SU-DHL-6 (cell line): ENCODE measurements around the gene XPOT.

ENCODE experiments used
- H2AFZ ChIP-seq: fragments of 200-600 bp; sonication (generic); 2 replicates; pipeline ENCODE4 v1.6.1; 2014; ENCODE audit warnings: low read depth, mild to moderate bottlenecking, moderate library complexity, mixed read lengths, antibody characterized with exemption, low read length; ENCODE audit not compliant: severe bottlenecking
- H3F3A ChIP-seq: fragments of 200-600 bp; shearing (Covaris generic); 2 replicates; pipeline ENCODE4 v1.6.0; 2016; ENCODE audit warnings: antibody characterized with exemption, mild to moderate bottlenecking; ENCODE audit not compliant: insufficient read depth
- H3K27ac ChIP-seq: fragments of 200-600 bp; sonication (generic); 2 replicates; pipeline ENCODE4 v1.5.1; 2016; ENCODE audit warnings: low read depth, mild to moderate bottlenecking, low read length, moderate library complexity, mixed read lengths
- H3K27me3 ChIP-seq: fragments of 200-600 bp; sonication (generic), shearing (Covaris generic); 2 replicates; pipeline ENCODE4 v1.6.0; 2014; ENCODE audit warnings: mild to moderate bottlenecking, low read length
- H3K36me3 ChIP-seq: fragments of 200-600 bp; sonication (generic); 2 replicates; pipeline ENCODE4 v1.6.1; 2014; ENCODE audit warnings: mild to moderate bottlenecking, low read length, mixed read lengths
- H3K4me2 ChIP-seq: fragments of 300-600, 200-600 bp; shearing (Covaris generic), sonication (generic); 2 replicates; pipeline ENCODE4 v1.6.0; 2014; ENCODE audit warnings: low read length, low read depth, mild to moderate bottlenecking; ENCODE audit not compliant: poor library complexity, severe bottlenecking
- H3K4me3 ChIP-seq: fragments of 200-600 bp; sonication (generic); 2 replicates; pipeline ENCODE4 v1.5.1; 2014; ENCODE audit warnings: antibody characterized with exemption, low read length, mild to moderate bottlenecking, mixed read lengths; ENCODE audit not compliant: insufficient read depth, poor library complexity, severe bottlenecking
- H3K79me2 ChIP-seq: fragments of 200-600 bp; sonication (generic); 2 replicates; pipeline ENCODE4 v1.6.1; 2014; ENCODE audit warnings: mild to moderate bottlenecking, low read length, moderate library complexity; ENCODE audit not compliant: insufficient read depth
- H3K9ac ChIP-seq: fragments of 200-600 bp; sonication (generic); 2 replicates; pipeline ENCODE4 v1.7.0; 2014; ENCODE audit warnings: mild to moderate bottlenecking, low read length
- H3K9me2 ChIP-seq: fragments of 200-600 bp; sonication (generic); replicated peaks from 2 replicates; pipeline ENCODE4 v1.6.1; 2014; ENCODE audit warnings: low read length; ENCODE audit not compliant: insufficient read depth
- H3K9me3 ChIP-seq: fragments of 200-600 bp; sonication (generic); 2 replicates; pipeline ENCODE4 v1.6.1; 2014; ENCODE audit warnings: low read length, mixed read lengths; ENCODE audit not compliant: insufficient read depth
- H4K20me1 ChIP-seq: fragments of 200-600 bp; sonication (generic); 2 replicates; pipeline ENCODE4 v1.6.1; 2014; ENCODE audit warnings: low read depth, mild to moderate bottlenecking, antibody characterized with exemption, low read length, moderate library complexity, mixed read lengths
- CTCF ChIP-seq: fragments of 200-600 bp; sonication (generic); IDR thresholded peaks from one replicate; pipeline ENCODE4 v1.5.1; 2017; ENCODE audit warnings: antibody characterized with exemption, mild to moderate bottlenecking, low read length, moderate library complexity; ENCODE audit not compliant: insufficient read depth, poor library complexity, severe bottlenecking
- EZH2phosphoT487 ChIP-seq: fragments of 200-600 bp; sonication (generic), shearing (Covaris generic); conservative IDR thresholded peaks from 2 replicates; pipeline ENCODE4 v1.6.1; 2018; ENCODE audit warnings: mild to moderate bottlenecking, antibody characterized with exemption, low read length, moderate library complexity, mixed read lengths

XPOT gene

GRCh38 chr12:64445490-64445889 is 41.3 kb downstream of the XPOT start:
- H3K4me2 ChIP-seq, result no peak overlapping the region
- H3K27ac ChIP-seq, result no peak overlapping the region
- H3K27me3 ChIP-seq, result no peaks in the 10 kb centered on the region
- no peak overlapping the region for H3K4me3 ChIP-seq
- no peaks in the 10 kb centered on the region for H4K20me1 ChIP-seq
- no peak for TF ChIP-seq CTCF
- TF ChIP-seq EZH2phosphoT487, result no peak
- H3F3A ChIP-seq, result peaks cover 22% of the 10 kb centered on the region
- H3K9ac ChIP-seq, result no peak overlapping the region
- H3K9me2 ChIP-seq, result no peaks in the 10 kb centered on the region
- H2AFZ ChIP-seq, result no peak overlapping the region
- H3K9me3 ChIP-seq, result no peaks in the 10 kb centered on the region
- H3K79me2 ChIP-seq, result no peaks in the 10 kb centered on the region
- peaks cover 39% of the 10 kb centered on the region for H3K36me3 ChIP-seq

GRCh38 chr12:64446295-64446694 is 42.1 kb downstream of the XPOT start:
- Histone ChIP-seq H3K9me3 (no peaks in the 10 kb centered on the region), H3F3A (peaks cover 30% of the 10 kb centered on the region), H3K36me3 (peaks cover 33% of the 10 kb centered on the region), H3K4me3 (no peak overlapping the region), H3K79me2 (peaks cover 2% of the 10 kb centered on the region), H3K4me2 (no peak overlapping the region), H4K20me1 (no peaks in the 10 kb centered on the region), H3K9me2 (no peaks in the 10 kb centered on the region), H3K27ac (no peak overlapping the region), H2AFZ (no peak overlapping the region), H3K27me3 (no peaks in the 10 kb centered on the region), H3K9ac (no peak overlapping the region)
- TF ChIP-seq CTCF (no peak), EZH2phosphoT487 (no peak)

GRCh38 chr12:64450057-64450640 is 46.0 kb downstream of the XPOT start:
- peaks cover 28% of the 10 kb centered on the region for H3F3A ChIP-seq
- no peaks in the 10 kb centered on the region for H3K9me2 ChIP-seq
- TF ChIP-seq CTCF (no peak), EZH2phosphoT487 (no peak)
- H4K20me1 ChIP-seq, result peaks cover 9% of the 10 kb centered on the region; the same call in 1 of the 2 replicates
- peak overlapping the region; percentile 62 for H3K27ac ChIP-seq
- H3K4me2 ChIP-seq, result peak overlapping the region; percentile 92
- H3K4me3 ChIP-seq, result no peak overlapping the region
- no peaks in the 10 kb centered on the region for H3K27me3 ChIP-seq
- no peak overlapping the region for H3K9ac ChIP-seq
- peaks cover 37% of the 10 kb centered on the region for H3K79me2 ChIP-seq
- H2AFZ ChIP-seq, result no peak overlapping the region
- no peaks in the 10 kb centered on the region for H3K9me3 ChIP-seq
- peaks cover 12% of the 10 kb centered on the region for H3K36me3 ChIP-seq
